Upper lobe of left lung (tissue), 6 donors: ENCODE results near the gene WFIKKN2. TPM values are rescaled to one million over a fixed set of nuclear protein-coding genes. Genes with fewer than 3 reads are reported as not detected.

ENCODE experiments used
- ATAC-seq, 2 donors: fragments of 200-7000 bp; cut with Tn5 transposase; one replicate each; pipeline ENCODE4 v1.9.1; 2022; ENCODE audit warnings: mild to moderate bottlenecking in 2 of 2, moderate library complexity in 2 of 2; ENCODE audit not compliant: low FRiP score in 2 of 2
- DNase-seq, 2 donors: peaks; one replicate each; pipeline ENCODE4 v3.0.0-alpha.2; 2019 to 2020
- H3K27ac ChIP-seq, 4 donors: fragments of 200-600 bp; sonication (generic); one replicate each; pipeline ENCODE4 v1.5.1; 2016 to 2019
- H3K27me3 ChIP-seq, 4 donors: fragments of 200-600 bp; sonication (generic); one replicate each; pipeline ENCODE4 v1.5.1; 2017 to 2019
- H3K36me3 ChIP-seq, 4 donors: fragments of 200-600 bp; sonication (generic); one replicate each; pipeline ENCODE4 v1.5.1; 2016 to 2019
- H3K4me1 ChIP-seq, 4 donors: fragments of 200-600 bp; sonication (generic); one replicate each; pipeline ENCODE4 v1.5.1; 2018 to 2019
- H3K4me3 ChIP-seq, 4 donors: fragments of 200-600 bp; sonication (generic); one replicate each; pipeline ENCODE4 v1.5.1; 2017 to 2019; ENCODE audit warnings: mild to moderate bottlenecking in 2 of 4, moderate library complexity in 1 of 4
- H3K9me3 ChIP-seq, 4 donors: fragments of 200-600 bp; sonication (generic); one replicate each; pipeline ENCODE4 v1.5.1; 2018 to 2019
- EP300 ChIP-seq, 4 donors: sonication (generic); formaldehyde crosslinking; IDR thresholded peaks; one replicate each; pipeline ENCODE4 v1.5.1; 2017; ENCODE audit warnings: antibody characterized with exemption in 4 of 4, control low read depth in 2 of 4
- POLR2A ChIP-seq, 4 donors: fragments of 450-650 bp; IDR thresholded peaks; one replicate each; pipeline ENCODE4 v1.5.1; 2016 to 2017; ENCODE audit warnings: antibody characterized with exemption in 4 of 4, mild to moderate bottlenecking in 2 of 4
- POLR2AphosphoS5 ChIP-seq, 2 donors: sonication (generic); formaldehyde crosslinking; IDR thresholded peaks; one replicate each; pipeline ENCODE4 v1.5.1; 2017; ENCODE audit warnings: antibody characterized with exemption in 2 of 2
- WGBS, 2 donors: methylation state at CpG; one replicate each; pipeline ENCODE4 v1.1.5; 2017 to 2018; 5-methylcytosine and 5-hydroxymethylcytosine counted together
- total RNA-seq, 6 donors: library from RNA; depleted of rRNA in 4 of 6; stranded (reverse); fragments of >200 nt in 4 of 6; gene quantifications; one replicate each; pipeline versions ENCODE4 v1.1.0 to v1.2.1, GENCODE V29; 2016 to 2021
- TF ChIP-seq, protein P1 (sequence below), 6 experiments: fragments of 450-650 bp in 4 of 6; fragments of 200-600 bp in 2 of 6; sonication (generic) in 2 of 6; IDR thresholded peaks; one replicate each; pipeline ENCODE4 v1.5.1; 2016 to 2019; ENCODE audit warnings: antibody characterized with exemption in 6 of 6
- donor health status: DM: no; HTN: no; CAD: no; lungs with moderate emphysema.
- donor health status: DM: no; HTN: yes; CAD: no; lungs with severe emphysema.

The WFIKKN2 gene
- total RNA-seq, 6 donors from 2014 or later: 0.23 TPM; not detected in 5

DNA sequence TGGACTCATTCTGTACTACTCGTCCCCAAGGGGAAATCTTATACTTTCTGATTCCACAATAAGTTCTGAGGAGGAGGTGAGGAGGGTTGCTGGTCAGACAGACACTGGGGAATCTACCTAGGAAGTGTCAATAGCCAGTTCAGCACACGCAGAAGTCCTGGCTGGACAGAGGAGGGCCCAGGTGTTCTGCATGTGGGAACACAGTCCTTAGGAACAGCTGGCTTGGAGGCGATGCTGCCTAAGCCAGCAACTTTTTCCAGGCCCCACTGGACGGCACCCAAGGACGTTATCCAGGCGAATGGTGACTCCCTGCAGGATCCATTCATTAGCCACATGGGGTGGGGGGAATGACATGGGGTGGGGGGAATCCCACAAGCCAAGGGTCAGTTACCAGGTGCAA, 29.9 kb upstream of the WFIKKN2 start:
- H3K36me3 ChIP-seq: no peaks in the 10 kb centered on the region
- no peaks in the 10 kb centered on the region for H3K9me3 ChIP-seq
- no peak for ATAC-seq
- TF ChIP-seq, protein P1, sequence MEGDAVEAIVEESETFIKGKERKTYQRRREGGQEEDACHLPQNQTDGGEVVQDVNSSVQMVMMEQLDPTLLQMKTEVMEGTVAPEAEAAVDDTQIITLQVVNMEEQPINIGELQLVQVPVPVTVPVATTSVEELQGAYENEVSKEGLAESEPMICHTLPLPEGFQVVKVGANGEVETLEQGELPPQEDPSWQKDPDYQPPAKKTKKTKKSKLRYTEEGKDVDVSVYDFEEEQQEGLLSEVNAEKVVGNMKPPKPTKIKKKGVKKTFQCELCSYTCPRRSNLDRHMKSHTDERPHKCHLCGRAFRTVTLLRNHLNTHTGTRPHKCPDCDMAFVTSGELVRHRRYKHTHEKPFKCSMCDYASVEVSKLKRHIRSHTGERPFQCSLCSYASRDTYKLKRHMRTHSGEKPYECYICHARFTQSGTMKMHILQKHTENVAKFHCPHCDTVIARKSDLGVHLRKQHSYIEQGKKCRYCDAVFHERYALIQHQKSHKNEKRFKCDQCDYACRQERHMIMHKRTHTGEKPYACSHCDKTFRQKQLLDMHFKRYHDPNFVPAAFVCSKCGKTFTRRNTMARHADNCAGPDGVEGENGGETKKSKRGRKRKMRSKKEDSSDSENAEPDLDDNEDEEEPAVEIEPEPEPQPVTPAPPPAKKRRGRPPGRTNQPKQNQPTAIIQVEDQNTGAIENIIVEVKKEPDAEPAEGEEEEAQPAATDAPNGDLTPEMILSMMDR (IDR thresholded peaks at IDR 0.05): no peak
- no peak for DNase-seq
- no peak overlapping the region for H3K4me3 ChIP-seq
- H3K27ac ChIP-seq: no peak overlapping the region
- H3K4me1 ChIP-seq: no peaks in the 10 kb centered on the region
- WGBS, 2 donors: 81 to 94% methylated on average over 3 to 6 of the region's 6 CpGs
- no peaks in the 10 kb centered on the region for H3K27me3 ChIP-seq

DNA sequence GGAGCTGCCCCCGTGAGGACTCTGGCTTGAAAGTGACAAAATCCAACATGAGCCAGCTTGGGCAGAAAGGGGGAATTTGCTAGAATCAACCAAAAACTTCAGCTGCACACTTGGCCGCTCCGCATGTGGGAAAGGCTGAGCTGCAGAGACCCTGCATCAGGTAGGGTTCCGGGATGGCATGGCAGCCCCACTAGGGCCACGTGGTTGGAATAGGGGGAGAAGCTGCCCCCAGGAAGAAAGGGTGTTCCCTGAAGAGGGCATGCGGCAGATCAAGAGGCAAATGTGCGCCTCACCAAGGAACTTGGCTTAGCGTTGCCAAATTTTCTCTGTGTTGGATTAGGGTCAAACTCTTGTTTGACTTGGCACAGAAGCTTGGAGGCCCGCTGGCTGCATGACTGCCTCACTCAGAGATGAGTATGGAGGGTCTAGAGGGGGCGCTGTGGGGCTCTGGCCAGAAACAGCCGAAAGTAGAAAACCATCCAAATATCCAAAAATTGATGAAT, 29.2 kb upstream of the WFIKKN2 start:
- Histone ChIP-seq H3K36me3 (no peaks in the 10 kb centered on the region), H3K27me3 (no peaks in the 10 kb centered on the region), H3K27ac (no peak overlapping the region), H3K4me3 (no peak overlapping the region), H3K4me1 (no peaks in the 10 kb centered on the region), H3K9me3 (no peaks in the 10 kb centered on the region)
- 59% methylated on average over 8 to 11 of the region's 11 CpGs for WGBS, 2 donors
- DNase-seq (no peak), ATAC-seq (no peak)
- TF ChIP-seq, protein P1 (IDR thresholded peaks at IDR 0.05): no peak
- no peak for TF ChIP-seq EP300 (IDR thresholded peaks at IDR 0.05)
- no peak for TF ChIP-seq POLR2A (IDR thresholded peaks at IDR 0.05)
- TF ChIP-seq POLR2AphosphoS5 (IDR thresholded peaks at IDR 0.05): no peak

DNA sequence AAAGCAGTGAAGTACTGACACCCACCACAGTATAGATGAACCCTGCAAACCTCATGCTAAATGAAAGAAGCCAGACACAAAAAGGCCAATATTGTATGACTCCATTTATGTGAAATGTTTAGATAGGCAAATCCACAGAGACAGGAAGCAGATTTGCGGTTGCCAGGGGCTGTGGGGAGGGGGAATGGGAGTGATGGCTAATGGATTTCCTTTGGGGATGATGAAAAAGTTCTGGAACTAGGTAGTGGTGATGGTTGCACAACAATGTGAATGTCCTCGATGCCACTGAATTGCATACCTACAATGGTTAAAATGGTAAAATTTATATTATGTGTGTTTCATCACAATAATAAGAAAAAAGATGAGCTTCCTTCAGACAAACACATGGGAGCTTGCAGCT, 28.4 kb upstream of the WFIKKN2 start:
- Histone ChIP-seq H3K27ac (no peak overlapping the region), H3K4me3 (no peak overlapping the region), H3K27me3 (no peaks in the 10 kb centered on the region), H3K36me3 (no peaks in the 10 kb centered on the region), H3K4me1 (no peaks in the 10 kb centered on the region), H3K9me3 (no peaks in the 10 kb centered on the region)
- DNase-seq (no peak), ATAC-seq (no peak)
- no peak for TF ChIP-seq POLR2A (IDR thresholded peaks at IDR 0.05)
- TF ChIP-seq EP300 (IDR thresholded peaks at IDR 0.05): no peak
- TF ChIP-seq, protein P1 (IDR thresholded peaks at IDR 0.05): no peak
- WGBS, 2 donors: 56 to 60% methylated on average over 2 of the region's 2 CpGs

DNA sequence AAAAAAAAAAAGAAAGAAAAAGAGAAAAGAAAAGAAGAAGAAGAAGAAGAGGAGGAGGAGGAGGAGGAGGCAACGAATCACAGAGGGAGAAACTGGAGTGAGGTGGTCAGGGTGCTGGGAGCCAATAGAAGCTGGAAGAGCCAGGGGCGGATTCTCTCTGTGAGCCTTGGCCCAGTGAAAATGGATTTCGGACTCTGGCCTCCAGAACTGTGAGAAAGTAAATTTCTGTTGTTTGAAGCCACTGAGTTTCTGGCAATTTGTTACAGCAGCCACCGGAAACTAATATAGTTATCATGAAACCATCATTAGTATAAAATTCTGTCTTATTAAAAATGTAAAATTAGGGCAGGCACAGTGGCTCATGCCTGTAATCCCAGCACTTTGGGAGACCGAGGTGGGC, 27.7 kb upstream of the WFIKKN2 start:
- Histone ChIP-seq H3K4me3 (no peak overlapping the region), H3K36me3 (no peaks in the 10 kb centered on the region), H3K27me3 (no peaks in the 10 kb centered on the region), H3K4me1 (no peaks in the 10 kb centered on the region), H3K27ac (no peak overlapping the region), H3K9me3 (no peaks in the 10 kb centered on the region)
- TF ChIP-seq, protein P1 (IDR thresholded peaks at IDR 0.05): no peak
- TF ChIP-seq POLR2A (IDR thresholded peaks at IDR 0.05): no peak
- ATAC-seq (no peak), DNase-seq (no peak)
- 74 to 93% methylated on average over 5 of the region's 5 CpGs for WGBS, 2 donors

DNA sequence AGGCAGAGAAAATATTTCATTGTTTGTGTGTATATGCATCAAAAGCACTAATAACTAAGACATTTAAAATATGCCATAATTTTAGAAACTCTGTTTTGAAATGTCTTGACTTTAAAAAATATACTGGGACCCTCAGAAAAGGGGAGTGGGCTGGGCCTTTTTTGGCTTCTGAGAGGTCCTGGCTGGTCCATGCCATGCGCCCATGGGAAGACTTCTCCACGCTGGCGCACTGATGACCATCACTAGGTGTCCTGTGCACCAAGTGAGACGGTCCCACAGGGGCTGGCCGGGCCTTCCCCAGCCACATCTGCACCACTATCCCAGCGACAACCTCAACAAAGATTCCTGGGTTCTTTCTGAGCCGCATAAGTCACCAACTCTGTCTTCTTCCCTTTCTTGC, 27.0 kb upstream of the WFIKKN2 start:
- no peak for DNase-seq
- TF ChIP-seq, protein P1 (IDR thresholded peaks at IDR 0.05): no peak
- no peak for TF ChIP-seq POLR2A (IDR thresholded peaks at IDR 0.05)
- TF ChIP-seq POLR2AphosphoS5 (IDR thresholded peaks at IDR 0.05): no peak
- TF ChIP-seq EP300 (IDR thresholded peaks at IDR 0.05): no peak

More for the DNA sequence above, 27.0 kb upstream of the WFIKKN2 start:
- no peaks in the 10 kb centered on the region for H3K4me1 ChIP-seq
- H3K36me3 ChIP-seq: no peaks in the 10 kb centered on the region
- no peak overlapping the region for H3K27ac ChIP-seq
- WGBS, 2 donors: 90 to 97% methylated on average over 7 of the region's 7 CpGs
- H3K9me3 ChIP-seq: no peaks in the 10 kb centered on the region
- no peak overlapping the region for H3K4me3 ChIP-seq
- no peaks in the 10 kb centered on the region for H3K27me3 ChIP-seq
- ATAC-seq: no peak
